Stimulated activated effector memory CD8-positive, alpha-beta T cell treated with anti-CD3 and anti-CD28 coated beads, Interleukin-12 subunit alpha, Interleukin-12 subunit beta, amount 100 ng/mL, for 72 hours (primary cell): ENCODE measurements around the gene LMF2.
"Not testable (repeated sequence)": the region's sequence is repeated elsewhere in the genome, so short reads cannot be mapped to it uniquely, and the experiment has no call there.

Source experiments
- ATAC-seq: fragments of 150-1000 bp; cut with Tn5 transposase; 2 replicates; pipeline ENCODE4 v1.10.0; 2021
- DNase-seq, 2 donors: peaks; one replicate each; pipeline ENCODE4 v3.0.0; 2021 to 2022; ENCODE audit warnings: low spot score in 2 of 2
- H3K27ac Mint-ChIP-seq: one replicate; pipeline ENCODE4 v1.8.0; 2022; ENCODE audit warnings: mild to moderate bottlenecking, mixed read lengths
- H3K36me3 Mint-ChIP-seq: one replicate; pipeline ENCODE4 v1.8.0; 2022; ENCODE audit warnings: mild to moderate bottlenecking, mixed read lengths
- H3K4me1 Mint-ChIP-seq: one replicate; pipeline ENCODE4 v1.8.0; 2022; ENCODE audit warnings: mixed read lengths
- H3K4me3 Mint-ChIP-seq: one replicate; pipeline ENCODE4 v1.8.0; 2022; ENCODE audit warnings: mild to moderate bottlenecking, mixed read lengths
- H3K9me3 Mint-ChIP-seq: one replicate; pipeline ENCODE4 v1.8.0; 2022; ENCODE audit warnings: mixed read lengths

Gene LMF2

DNA sequence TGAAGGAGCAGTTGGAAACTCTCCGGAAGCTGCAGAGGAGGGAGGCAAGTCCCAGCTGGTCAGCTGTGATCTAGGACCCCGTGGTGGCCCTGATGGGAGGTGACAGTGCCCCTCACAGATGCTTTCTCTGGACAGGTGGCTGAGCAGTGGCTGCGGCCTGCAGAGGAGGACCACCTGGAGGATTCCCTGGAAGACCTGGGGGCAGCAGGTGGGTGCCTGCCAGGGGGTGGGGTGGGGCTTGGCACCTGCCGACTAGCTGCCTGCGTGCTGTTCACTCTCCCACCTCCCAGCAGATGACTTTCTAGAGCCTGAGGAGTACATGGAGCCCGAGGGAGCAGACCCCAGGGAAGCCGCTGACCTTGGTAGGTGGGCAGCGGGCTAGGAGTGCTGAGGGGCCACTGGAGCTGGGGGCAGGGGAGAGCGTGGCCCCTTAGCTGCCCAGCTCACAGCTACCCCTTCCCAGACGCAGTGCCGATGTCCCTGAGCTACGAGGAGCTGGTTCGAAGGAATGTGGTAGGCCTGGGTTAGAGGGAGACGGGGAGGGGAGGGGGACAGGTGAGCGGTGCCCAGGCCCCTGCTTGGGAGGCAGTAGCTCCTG lies 14.8 kb upstream of the LMF2 start:
- peaks cover 29% of the 10 kb centered on the region for H3K4me1 Mint-ChIP-seq
- DNase-seq (no peak), ATAC-seq (no peak)
- H3K9me3 Mint-ChIP-seq, result no peaks in the 10 kb centered on the region
- no peak overlapping the region for H3K4me3 Mint-ChIP-seq
- H3K36me3 Mint-ChIP-seq, result peaks cover 91% of the 10 kb centered on the region
- no peak overlapping the region for H3K27ac Mint-ChIP-seq

DNA sequence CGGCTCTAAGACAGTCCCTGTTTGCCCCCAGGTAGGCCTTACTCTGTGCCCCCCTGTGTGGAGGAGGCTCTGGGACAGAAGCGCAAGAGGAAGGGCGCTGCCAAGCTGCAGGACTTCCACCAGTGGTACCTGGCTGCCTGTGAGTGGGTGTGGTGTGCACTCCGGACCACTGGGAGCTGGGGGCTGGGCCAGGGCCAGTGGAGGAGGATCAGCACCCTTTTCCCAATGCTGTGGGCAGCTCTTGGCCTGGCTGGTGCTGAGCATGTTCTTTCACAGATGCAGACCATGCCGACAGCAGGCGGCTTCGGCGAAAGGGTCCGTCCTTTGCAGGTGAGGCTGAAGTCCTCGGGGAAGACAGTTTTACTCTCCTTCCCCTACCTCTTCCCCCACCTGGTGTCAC lies 14.2 kb upstream of the LMF2 start:
- DNase-seq, result no peak
- H3K36me3 Mint-ChIP-seq, result peaks cover 91% of the 10 kb centered on the region
- no peaks in the 10 kb centered on the region for H3K9me3 Mint-ChIP-seq
- ATAC-seq, result no peak
- no peak overlapping the region for H3K4me3 Mint-ChIP-seq
- no peak overlapping the region for H3K27ac Mint-ChIP-seq
- peaks cover 23% of the 10 kb centered on the region for H3K4me1 Mint-ChIP-seq

DNA sequence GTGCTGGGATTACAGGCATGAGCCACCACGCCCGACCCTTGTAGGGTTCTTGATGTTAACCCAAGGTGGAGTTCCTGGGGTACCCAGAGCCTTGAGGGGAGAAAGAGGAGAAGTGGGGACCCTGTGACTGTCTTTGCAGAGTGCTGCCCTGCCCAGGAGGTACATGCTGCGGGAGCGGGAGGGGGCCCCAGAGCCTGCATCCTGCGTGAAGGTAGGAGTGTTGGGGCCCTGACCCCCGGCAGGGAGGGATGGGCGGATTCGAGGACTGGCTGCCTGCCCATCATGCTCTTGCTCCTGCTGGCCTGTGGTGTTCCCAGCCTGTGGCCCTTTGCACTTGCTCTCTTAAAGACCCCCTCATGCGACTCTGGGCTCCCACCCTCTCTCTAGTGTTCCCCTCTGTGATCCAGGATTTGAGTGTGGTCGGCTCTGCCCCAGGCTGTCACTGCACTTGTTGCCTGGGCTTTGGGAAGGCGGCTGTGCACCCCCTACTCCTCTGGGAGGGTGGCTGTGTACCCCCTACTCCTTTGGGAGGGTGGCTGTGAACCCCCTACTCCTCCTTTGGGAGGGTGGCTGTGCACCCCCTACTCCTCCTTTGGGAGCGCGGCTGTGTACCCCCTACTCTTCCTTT lies 13.4 kb upstream of the LMF2 start:
- peak in 1 of 2 donors; percentile 52 for DNase-seq
- no peaks in the 10 kb centered on the region for H3K9me3 Mint-ChIP-seq
- no peak overlapping the region for H3K27ac Mint-ChIP-seq
- no peak for ATAC-seq
- peaks cover 24% of the 10 kb centered on the region for H3K4me1 Mint-ChIP-seq
- H3K36me3 Mint-ChIP-seq, result peaks cover 92% of the 10 kb centered on the region
- H3K4me3 Mint-ChIP-seq, result no peak overlapping the region

DNA sequence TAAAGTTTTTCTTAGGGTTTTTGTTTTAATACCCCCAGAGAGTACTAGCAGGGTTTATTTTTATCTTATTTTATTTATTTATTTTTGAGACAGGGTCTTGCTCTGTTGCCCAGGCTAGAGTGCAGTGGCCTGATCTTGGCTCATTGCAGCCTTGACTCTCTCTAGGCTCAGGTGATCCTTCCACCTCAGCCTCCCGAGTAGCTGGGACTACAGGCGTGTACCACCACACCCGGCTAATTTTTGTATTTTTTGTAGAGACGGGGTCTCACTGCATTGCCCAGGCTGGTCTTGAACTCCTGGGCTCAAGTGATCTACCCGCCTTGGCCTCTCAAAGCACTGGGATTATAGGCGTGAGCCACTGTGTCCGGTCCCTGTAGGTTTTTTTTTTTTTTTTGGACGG lies 12.7 kb upstream of the LMF2 start:
- DNase-seq, ATAC-seq, H3K27ac Mint-ChIP-seq, H3K9me3 Mint-ChIP-seq, H3K4me3 Mint-ChIP-seq: not testable (repeated sequence)
- Mint-ChIP-seq H3K4me1 (peaks cover 30% of the 10 kb centered on the region), H3K36me3 (peaks cover 93% of the 10 kb centered on the region)

DNA sequence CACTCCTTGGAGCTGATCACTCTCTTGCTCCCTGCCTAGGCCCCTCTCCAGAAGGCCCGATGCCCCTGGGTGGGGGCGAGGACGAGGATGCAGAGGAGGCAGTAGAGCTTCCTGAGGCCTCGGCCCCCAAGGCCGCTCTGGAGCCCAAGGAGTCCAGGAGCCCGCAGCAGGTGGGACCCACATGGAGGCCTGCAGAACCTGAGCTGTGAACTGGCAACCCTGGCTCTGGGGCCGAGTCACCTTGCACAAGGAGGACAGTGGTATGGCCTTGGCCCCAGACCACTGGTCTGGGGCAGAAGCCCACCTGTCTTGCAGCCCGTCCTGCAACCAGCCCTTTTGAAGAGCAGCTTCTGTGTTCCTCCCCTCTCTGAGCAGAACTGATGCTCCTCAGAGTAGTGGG lies 11.6 kb upstream of the LMF2 start:
- Mint-ChIP-seq H3K27ac (no peak overlapping the region), H3K9me3 (no peaks in the 10 kb centered on the region), H3K4me3 (no peak overlapping the region), H3K4me1 (peaks cover 28% of the 10 kb centered on the region), H3K36me3 (peaks cover 93% of the 10 kb centered on the region)
- DNase-seq (no peak), ATAC-seq (no peak)

DNA sequence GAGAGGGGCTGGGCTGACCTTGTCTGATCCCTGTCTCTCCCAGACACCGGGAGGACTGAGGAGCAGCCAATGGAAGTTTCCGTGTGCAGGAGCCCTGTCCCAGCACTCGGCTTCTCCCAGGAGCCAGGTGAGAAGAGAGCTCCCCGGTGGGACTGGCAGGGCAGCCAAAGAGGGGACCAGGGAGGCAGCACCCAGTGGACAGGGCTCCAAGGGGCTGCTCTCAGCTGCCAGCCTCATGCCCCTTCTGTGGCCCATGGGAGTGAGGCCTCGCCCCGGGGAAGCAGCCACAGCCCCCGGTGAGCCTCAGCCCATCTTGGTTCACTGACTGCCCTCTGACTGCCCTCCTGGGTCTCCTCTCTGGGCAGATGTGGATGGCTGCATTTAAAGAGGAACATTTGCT lies 11.1 kb upstream of the LMF2 start:
- Mint-ChIP-seq H3K4me1 (peaks cover 31% of the 10 kb centered on the region), H3K4me3 (no peak overlapping the region), H3K36me3 (peaks cover 90% of the 10 kb centered on the region), H3K27ac (no peak overlapping the region), H3K9me3 (no peaks in the 10 kb centered on the region)
- ATAC-seq (no peak), DNase-seq (no peak)

DNA sequence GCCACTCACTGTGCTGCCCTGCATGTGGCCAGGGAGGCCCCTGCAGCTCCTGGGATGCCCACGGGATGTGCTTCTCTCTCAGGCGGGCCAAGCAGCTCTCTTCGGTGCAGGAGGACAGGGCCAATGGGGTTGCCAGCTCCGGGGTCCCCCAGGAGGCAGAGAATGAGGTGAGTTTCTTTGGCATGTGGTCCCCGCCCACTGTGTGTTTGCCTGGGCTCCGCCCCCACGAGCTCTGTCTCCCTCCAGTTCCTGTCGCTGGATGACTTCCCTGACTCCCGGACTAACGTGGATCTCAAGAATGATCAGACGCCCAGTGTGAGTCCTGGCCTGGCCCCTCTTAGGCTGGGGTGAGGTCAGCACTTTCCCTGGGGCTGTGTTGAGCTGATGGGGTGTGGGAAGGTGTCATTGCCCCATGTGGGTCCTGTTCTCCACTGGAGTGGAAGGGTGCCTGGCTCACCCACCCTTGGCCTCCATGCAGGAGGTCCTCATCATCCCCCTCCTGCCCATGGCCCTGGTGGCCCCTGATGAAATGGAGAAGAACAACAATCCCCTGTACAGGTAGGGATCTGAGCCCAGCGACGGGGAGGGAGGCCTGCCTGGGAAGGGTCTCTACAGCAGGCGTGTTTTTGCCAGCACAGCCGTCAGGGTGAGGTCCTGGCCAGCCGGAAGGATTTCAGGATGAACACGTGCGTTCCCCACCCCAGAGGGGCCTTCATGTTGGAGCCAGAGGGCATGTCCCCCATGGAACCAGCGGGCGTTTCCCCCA lies 10.2 kb upstream of the LMF2 start:
- DNase-seq, result no peak
- H3K36me3 Mint-ChIP-seq, result peaks cover 84% of the 10 kb centered on the region

DNA sequence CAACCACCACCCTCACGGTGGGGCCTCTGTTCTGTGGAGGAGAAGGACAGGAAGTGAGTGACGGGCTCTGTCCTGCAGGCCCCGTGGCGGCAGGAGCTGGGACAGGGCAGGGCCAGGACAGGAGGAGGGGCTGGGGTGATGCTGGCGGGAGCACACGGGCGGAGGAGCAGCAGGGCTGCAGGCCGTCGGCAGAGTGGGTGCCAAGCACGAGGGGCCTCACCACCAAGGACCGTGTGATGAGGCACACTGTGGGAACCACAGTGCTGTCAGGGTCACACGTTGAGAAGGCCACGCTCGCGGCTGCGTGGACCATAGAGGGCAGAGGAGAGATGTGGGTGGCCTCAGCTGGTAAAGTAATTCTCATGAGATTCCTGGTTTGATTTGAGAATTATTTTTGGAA lies 9.4 kb upstream of the LMF2 start:
- ATAC-seq (no peak), DNase-seq (no peak)
- peaks cover 86% of the 10 kb centered on the region for H3K36me3 Mint-ChIP-seq
- H3K4me1 Mint-ChIP-seq, result peaks cover 30% of the 10 kb centered on the region
- no peak overlapping the region for H3K4me3 Mint-ChIP-seq
- no peak overlapping the region for H3K27ac Mint-ChIP-seq
- H3K9me3 Mint-ChIP-seq, result no peaks in the 10 kb centered on the region

More for the DNA sequence above, 10.2 kb upstream of the LMF2 start:
- ATAC-seq, result no peak
- H3K4me3 Mint-ChIP-seq, result no peak overlapping the region
- H3K27ac Mint-ChIP-seq, result no peak overlapping the region
- H3K9me3 Mint-ChIP-seq, result no peaks in the 10 kb centered on the region
- H3K4me1 Mint-ChIP-seq, result peaks cover 24% of the 10 kb centered on the region

DNA sequence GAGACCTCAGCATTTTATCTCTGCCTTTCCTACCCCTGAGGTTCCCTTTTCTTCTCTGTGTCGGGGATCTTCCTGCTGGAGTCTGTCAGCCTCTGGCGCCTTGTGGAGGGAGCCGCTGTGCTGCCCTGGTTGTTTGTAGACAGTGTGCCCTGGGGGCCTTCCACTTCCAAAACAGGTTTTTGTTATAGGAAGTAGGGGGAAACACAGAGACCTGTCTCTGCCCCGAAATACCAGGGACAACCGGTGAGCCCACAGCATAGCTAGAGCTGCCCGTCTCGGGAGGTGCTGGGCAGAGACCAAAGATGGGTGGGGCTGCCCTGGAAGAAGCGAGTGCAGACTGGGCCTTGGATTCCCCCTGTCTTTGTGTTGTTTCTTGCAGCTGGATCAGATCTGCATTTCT lies 8.6 kb upstream of the LMF2 start:
- Mint-ChIP-seq H3K9me3 (no peaks in the 10 kb centered on the region), H3K27ac (no peak overlapping the region), H3K4me3 (no peak overlapping the region), H3K4me1 (peaks cover 30% of the 10 kb centered on the region), H3K36me3 (peaks cover 86% of the 10 kb centered on the region)
- ATAC-seq, result no peak
- no peak for DNase-seq

DNA sequence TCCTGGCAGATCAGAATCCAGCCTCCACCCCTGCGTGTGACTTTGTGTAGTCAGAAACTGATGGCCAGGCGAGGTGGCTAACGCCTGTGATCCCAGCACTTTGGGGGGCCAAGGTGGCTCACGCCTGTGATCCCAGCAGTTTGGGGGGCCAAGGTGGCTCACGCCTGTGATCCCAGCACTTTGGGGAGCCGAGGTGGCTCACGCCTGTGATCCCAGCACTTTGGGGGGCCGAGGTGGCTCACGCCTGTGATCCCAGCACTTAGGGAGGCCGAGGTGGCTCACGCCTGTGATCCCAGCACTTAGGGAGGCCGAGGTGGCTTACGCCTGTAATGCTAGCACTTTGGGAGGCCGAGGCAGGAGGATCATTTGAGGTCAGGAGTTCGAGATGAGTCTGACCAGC lies 5.7 kb upstream of the LMF2 start:
- H3K4me1 Mint-ChIP-seq, result peaks cover 44% of the 10 kb centered on the region
- ATAC-seq (no peak), DNase-seq (no peak)
- no peaks in the 10 kb centered on the region for H3K9me3 Mint-ChIP-seq
- no peak overlapping the region for H3K27ac Mint-ChIP-seq
- H3K4me3 Mint-ChIP-seq, result no peak overlapping the region
- peaks cover 87% of the 10 kb centered on the region for H3K36me3 Mint-ChIP-seq

DNA sequence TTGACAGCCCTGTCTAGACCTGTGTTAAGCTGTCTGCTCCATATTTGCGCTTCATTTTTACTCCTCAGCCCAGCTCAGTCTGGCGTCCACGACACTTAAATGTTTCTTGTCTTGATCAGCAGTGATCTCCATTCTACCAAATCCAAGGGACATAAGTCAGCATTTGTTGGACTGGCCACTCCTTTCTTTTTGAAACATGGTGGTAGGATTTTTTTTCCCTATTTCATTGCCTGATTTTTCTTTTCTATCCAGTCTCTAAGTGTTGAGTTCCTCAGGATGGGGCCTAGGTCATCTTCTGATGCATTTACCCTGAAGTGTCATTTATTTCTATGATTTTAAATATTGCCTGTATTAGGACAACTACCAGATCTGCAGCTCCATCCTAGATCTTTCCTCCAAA lies 1.4 kb upstream of the LMF2 start:
- peak overlapping the region; percentile 96 for H3K4me3 Mint-ChIP-seq
- H3K27ac Mint-ChIP-seq, result peak overlapping the region; percentile 97
- DNase-seq (no peak), ATAC-seq (no peak)
- H3K36me3 Mint-ChIP-seq, result peaks cover 64% of the 10 kb centered on the region
- peaks cover 32% of the 10 kb centered on the region for H3K4me1 Mint-ChIP-seq
- no peaks in the 10 kb centered on the region for H3K9me3 Mint-ChIP-seq

DNA sequence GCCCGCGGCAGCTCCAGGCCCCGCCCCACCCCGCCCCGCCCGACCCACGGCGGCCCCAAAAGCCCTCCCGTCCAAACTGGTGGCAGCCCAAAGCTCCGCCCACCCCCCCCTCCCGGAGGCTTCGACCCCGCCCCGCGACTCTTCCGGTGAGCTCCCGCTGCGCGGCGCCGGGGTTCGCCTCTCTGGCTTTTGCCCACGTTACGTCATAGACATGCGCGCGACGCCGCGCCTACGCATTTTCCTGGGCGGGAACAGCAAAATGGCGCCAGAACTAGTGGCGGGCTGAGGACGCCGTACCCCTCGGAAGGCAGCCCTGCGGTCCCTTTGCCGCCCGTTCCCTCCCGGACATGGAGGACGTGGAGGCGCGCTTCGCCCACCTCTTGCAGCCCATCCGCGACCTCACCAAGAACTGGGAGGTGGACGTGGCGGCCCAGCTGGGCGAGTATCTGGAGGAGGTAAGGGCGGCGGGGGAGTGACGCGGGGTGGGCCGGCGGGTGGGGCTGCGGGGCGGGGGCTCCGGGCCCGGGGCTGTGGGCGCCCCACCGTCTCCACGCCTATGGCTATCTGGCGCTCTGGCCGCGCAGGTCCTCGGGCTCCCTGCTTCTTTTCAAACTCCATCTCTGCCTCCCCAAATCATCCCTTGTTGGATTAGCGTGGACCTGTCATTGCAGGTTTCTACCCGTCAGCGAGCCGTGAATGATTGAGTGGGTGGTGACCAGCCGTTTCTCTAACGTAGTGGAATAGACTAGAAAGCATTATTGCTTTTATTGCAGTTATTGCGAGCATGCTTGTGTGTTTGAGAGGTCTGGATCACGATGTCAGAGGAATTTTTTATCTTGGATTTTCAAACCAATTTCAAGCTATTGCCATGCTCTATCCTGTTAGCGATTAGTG lies 736 bp upstream of the LMF2 start, which contains the start of gene NCAPH2:
NCAPH2 (plus strand) TSS at position 234 of the 894 bp plus-strand sequence; CDS start at position 348, 114 bp downstream.
- ATAC-seq (peak; percentile 75), DNase-seq (peak; percentile 99)
- Mint-ChIP-seq H3K36me3 (peaks cover 64% of the 10 kb centered on the region), H3K9me3 (no peaks in the 10 kb centered on the region), H3K27ac (peak within 1 kb of the TSS; percentile 97), H3K4me1 (peaks cover 27% of the 10 kb centered on the region), H3K4me3 (peak within 1 kb of the TSS; percentile 96)

DNA sequence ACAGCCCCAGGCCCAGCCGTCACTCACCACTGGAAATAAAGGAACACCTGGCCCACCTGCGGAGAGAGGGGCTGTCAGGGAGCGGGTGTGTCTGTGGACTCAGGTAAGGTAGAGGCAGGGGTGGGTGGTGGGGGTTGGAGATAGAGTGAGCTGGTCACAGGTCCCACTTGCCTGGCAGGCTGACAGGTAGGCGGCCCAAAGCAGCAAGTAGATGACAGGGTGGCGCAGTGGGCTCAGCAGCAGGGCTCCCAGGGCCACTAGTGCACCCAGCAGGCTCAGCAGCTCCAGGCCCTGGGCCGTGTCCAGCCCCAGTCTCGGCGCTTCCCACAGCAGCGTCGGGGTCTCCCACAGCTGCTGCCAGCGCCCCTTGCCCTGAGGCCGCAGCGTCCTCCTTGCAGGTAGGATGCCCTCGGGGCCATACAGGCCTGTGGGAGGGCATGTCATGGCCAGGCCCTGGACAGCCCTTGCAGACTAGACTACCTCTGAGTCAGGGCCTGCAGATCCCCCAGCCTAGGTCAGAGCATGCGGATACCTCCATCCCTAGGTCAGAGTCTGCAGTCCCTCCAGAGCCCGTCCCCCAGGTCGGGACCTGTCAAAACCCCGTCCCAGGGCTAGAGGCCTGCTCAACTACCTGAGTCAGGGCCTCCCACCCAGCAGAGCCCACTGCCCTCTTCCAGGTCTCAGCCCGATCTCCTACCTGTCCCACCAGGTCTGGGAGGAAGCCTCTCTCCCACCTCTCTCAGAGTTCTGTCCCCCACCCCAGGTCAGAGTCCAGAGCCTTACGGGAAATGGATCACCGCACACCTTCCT lies 686 bp downstream of the LMF2 start:
- Mint-ChIP-seq H3K4me1 (peaks cover 21% of the 10 kb centered on the region), H3K36me3 (peaks cover 56% of the 10 kb centered on the region), H3K27ac (peak overlapping the region; percentile 97), H3K9me3 (no peaks in the 10 kb centered on the region), H3K4me3 (peak overlapping the region; percentile 96)
- peak; percentile 1 for ATAC-seq
- DNase-seq, result peak in 1 of 2 donors; percentile 52

DNA sequence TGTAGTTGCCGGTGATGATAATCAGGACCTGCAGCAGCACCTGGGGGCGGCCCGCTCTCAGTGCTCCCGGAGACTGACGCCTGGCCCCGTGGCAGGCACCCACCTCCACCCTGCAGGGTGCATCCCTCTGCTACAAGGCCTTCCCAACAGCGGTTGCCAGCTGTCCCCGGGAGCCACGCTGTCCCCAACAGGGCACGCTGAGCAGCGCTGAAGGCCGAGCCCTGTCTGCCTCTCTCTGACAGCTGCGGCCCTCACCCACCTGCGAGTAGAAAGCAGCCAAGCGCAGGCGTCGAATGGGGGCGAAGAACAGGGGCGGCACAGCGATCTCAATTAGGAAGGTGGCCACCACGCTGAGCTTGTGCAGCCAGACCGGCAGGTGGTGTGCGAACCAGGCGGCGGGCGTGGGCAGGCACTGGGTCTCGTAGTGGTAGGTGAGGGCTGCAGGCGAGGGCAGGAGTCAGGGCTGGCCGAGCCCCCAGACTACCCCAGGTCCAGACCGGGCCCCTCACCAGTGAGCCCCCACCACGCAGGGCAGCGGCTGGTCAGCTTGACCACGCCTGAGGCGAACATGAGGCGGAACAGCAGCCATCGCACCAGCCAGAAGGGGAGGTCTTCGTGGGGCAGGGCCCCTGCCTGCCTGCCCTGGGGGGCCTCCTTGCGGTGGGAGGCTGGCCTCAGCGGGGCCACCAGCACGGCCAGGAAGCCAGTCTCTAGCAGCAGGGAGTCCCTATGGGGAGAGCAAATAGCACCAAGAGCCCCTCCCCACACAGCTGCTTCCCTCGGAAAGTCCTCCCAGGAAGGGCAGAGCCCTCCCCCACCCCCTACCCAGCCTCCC lies 1.5 kb downstream of the LMF2 start:
- Mint-ChIP-seq H3K9me3 (no peaks in the 10 kb centered on the region), H3K27ac (no peak overlapping the region), H3K36me3 (peaks cover 47% of the 10 kb centered on the region), H3K4me1 (peaks cover 21% of the 10 kb centered on the region), H3K4me3 (peak overlapping the region; percentile 96)
- no peak for ATAC-seq
- DNase-seq, result peak in 1 of 2 donors; percentile 55
